IPS-18c (cell line): ENCODE measurements around the gene PCDH9.

Source experiments
- H3K4me3 ChIP-seq: 2 replicates; pipeline ENCODE4 v1.7.0; 2013; ENCODE audit warnings: low read depth, mild to moderate bottlenecking, low read length, moderate library complexity; ENCODE audit not compliant: insufficient read depth
- H3K9me3 ChIP-seq: one replicate; pipeline ENCODE4 v1.6.1; 2013; ENCODE audit warnings: mild to moderate bottlenecking, low read length, moderate library complexity; ENCODE audit not compliant: control insufficient read depth, insufficient read depth

PCDH9 gene

GRCh38 chr13:66689628-66690027 lies 540.5 kb downstream of the PCDH9 start:
- Histone ChIP-seq H3K4me3 (no peak overlapping the region), H3K9me3 (peaks cover 9% of the 10 kb centered on the region)

DNA sequence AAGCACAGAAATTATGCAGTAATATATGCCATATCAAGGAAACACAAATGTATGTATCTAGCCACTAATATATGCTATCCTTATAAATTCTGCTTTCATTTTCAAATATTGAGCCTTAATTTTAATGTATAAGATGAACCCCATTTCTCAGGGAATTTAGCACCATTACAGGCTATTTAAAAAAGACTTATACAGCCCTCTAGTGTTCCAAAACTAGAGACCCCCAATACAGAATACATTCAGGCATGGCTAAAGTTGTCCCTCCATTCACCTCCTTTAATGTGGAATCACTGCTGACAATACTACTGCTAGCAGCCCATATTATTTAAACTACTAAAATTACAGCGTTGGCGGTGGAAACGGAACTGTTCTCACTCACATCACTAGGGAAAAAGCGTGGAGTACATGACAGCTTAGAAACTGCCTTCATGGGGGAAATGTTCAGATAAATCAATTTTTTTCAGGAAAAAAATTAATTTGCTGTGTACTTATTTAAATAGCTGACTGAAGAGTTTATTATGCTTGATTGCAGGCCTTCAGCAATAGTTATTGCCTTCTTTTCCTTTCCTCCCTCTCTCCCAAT lies 541.0 kb downstream of the PCDH9 start:
- no peak overlapping the region for H3K4me3 ChIP-seq
- H3K9me3 ChIP-seq, result peaks cover 9% of the 10 kb centered on the region

DNA sequence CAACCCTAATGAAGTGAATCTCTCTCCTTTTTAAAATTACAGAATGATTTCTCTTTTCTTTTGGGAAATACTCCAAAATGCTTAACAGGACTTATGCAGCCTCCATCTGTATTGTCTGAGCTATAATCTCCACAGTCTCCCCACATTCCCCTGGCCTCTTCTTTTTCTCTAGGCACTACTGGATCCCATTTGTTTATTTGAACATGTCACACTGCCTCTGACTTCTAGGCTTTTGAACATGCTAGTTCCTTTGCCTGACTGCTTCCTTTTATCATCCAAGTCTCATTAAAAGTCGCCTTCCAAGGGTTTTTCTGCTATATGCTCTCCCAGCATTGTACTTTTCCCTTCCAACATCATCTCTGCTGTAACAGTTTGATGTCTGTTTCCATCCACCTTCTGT lies 548.7 kb downstream of the PCDH9 start:
- H3K9me3 ChIP-seq, result peaks cover 9% of the 10 kb centered on the region
- no peak overlapping the region for H3K4me3 ChIP-seq

DNA sequence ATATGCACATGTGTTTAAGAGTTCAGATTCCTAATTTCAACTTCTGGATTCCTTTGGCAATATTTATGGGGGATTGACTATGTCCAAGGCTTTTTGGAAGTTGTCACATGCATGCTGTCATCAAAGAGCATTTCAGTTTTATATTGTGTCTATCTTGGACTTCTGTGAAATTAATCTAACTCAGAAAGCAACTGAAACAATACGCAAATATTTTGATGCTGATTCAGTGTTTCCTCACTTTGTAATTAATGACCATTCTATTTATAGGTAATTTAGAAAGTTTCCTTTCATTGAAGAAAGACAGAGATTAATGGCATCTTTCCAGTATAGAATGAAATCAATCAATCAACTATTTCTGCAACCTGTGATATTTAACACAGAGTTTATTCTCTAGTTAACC lies 550.1 kb downstream of the PCDH9 start:
- Histone ChIP-seq H3K4me3 (no peak overlapping the region), H3K9me3 (peaks cover 2% of the 10 kb centered on the region)

DNA sequence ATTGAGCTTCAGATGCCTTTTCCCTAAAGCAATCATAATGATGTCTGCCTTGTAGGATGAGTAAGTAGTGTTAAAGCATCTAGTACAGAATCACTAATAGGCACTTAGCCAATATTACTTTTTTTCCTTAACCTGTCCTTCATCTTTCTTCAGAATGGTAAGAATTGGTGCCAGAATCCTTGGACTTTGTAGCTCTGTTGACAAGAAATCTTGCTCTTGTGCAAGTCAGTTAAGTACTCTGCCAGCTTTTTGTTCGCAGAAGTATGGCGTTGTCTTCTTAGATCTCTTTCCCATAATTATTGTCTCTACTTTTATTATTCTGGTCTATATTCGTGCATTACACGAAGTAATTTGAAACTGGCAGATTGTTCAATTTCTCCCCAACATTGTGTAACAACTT lies 554.5 kb downstream of the PCDH9 start:
- H3K4me3 ChIP-seq, result no peak overlapping the region
- no peaks in the 10 kb centered on the region for H3K9me3 ChIP-seq

- no peak overlapping the region for H3K4me3 ChIP-seq
- H3K9me3 ChIP-seq, result no peaks in the 10 kb centered on the region
Measured at GRCh38 chr13:66673401-66673800, 556.7 kb downstream of the PCDH9 start.

DNA sequence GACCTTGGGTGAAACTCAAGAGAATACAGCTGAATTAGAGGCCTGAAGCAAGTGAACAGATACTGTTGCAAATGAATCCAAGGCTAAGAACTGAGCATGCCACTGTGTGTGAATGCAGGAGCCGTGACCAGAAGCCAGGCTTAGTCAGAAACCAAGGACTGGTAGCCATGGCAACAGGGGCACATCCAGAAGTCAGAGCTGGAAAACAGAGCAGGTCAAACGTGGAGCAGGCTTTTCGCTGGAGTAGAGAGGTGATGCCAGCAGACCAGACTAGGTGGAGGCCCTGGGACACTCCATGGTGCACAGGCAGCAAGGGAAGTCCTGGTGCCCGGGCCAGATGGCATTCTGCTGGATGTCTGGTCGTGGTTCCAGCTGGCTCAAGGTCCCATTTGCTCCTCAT lies 564.1 kb downstream of the PCDH9 start:
- no peaks in the 10 kb centered on the region for H3K9me3 ChIP-seq
- no peak overlapping the region for H3K4me3 ChIP-seq

DNA sequence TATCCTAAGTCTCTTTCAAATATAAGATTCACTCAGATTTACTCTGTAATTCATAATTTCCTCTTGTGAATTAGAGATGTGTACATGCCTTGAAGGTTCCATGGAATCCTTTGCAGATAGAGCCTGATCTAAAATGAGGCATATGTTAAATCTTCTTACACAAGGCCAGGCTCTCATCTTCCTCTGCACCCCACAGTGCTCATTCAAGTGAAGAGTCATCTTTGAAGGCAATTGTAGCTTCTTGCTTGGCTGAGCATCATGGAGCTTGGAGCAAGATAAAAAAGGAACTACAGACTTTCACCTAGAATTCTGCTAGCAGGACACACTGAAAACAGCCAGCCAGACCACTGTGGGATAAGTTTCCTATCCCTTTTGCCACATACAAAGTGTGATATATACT lies 566.4 kb downstream of the PCDH9 start:
- Histone ChIP-seq H3K4me3 (no peak overlapping the region), H3K9me3 (no peaks in the 10 kb centered on the region)

DNA sequence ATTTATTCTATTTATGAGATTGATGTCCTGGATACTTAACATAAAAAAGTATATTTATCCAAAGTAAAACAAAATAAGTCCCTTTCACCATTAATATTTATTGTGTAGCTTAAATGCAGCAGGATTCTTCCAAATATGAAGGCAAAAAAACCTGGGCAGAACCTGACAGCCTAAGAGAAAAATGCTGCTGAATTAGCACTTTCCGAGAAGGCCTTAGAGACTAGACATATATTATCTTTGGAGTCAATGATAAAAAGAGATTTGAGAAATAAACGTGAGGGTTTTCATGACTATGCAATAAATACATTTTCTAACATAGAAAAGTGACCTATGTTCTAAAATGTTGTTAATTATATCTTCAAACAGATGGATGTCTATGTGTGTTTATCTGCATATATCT lies 566.9 kb downstream of the PCDH9 start:
- H3K9me3 ChIP-seq, result no peaks in the 10 kb centered on the region
- H3K4me3 ChIP-seq, result no peak overlapping the region

DNA sequence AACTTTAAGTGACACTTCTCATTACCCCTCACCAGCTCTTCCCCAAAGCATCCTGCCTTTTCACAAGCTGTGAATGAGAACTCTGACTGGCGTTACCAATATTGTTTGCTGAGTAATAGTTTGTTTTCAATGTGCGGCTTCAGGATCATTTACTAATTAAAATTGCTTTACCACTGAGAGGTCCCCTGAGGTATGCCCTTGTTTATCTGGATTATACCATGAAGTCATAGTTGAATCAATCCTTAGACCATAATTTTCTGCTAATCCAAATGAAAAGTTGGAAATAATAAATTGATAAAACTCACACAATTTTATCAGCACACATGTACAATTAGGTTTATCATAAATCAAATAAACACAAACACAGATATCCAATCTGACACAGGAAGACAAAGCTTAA lies 568.8 kb downstream of the PCDH9 start:
- H3K4me3 ChIP-seq, result no peak overlapping the region
- H3K9me3 ChIP-seq, result no peaks in the 10 kb centered on the region

- Histone ChIP-seq H3K9me3 (no peaks in the 10 kb centered on the region), H3K4me3 (no peak overlapping the region)
Measured at GRCh38 chr13:66660468-66660813, 569.7 kb downstream of the PCDH9 start.

- no peaks in the 10 kb centered on the region for H3K9me3 ChIP-seq
- no peak overlapping the region for H3K4me3 ChIP-seq
Measured at GRCh38 chr13:66659701-66660467, 570.3 kb downstream of the PCDH9 start.

DNA sequence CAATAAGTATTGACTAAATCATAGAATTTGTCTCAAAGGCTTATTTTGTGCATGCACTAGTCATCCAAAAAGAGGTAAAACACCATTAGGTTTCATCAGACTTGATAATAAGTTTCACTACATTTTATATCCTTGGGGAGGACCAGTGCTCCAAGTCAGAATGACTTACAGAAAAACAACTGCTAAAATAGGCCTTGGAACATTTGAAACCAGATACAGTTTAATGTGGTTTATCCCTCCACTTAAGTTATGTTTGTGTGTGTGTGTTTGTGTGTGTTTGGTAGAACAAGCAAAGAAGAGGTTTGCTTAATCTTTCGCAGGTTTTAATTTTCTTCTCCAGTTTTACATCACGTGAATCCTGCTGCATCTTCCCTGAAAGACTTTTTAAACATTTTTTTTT lies 570.9 kb downstream of the PCDH9 start:
- Histone ChIP-seq H3K9me3 (no peaks in the 10 kb centered on the region), H3K4me3 (no peak overlapping the region)

- Histone ChIP-seq H3K4me3 (no peak overlapping the region), H3K9me3 (no peaks in the 10 kb centered on the region)
Measured at GRCh38 chr13:66657165-66657881, 572.8 kb downstream of the PCDH9 start.

- Histone ChIP-seq H3K4me3 (no peak overlapping the region), H3K9me3 (no peaks in the 10 kb centered on the region)
Measured at GRCh38 chr13:66655847-66656454, 574.2 kb downstream of the PCDH9 start.

- H3K9me3 ChIP-seq, result no peaks in the 10 kb centered on the region
- H3K4me3 ChIP-seq, result no peak overlapping the region
Measured at GRCh38 chr13:66644855-66645460, 585.2 kb downstream of the PCDH9 start.

- Histone ChIP-seq H3K9me3 (no peaks in the 10 kb centered on the region), H3K4me3 (no peak overlapping the region)
Measured at GRCh38 chr13:66640231-66640630, 589.9 kb downstream of the PCDH9 start.

- Histone ChIP-seq H3K9me3 (no peaks in the 10 kb centered on the region), H3K4me3 (no peak overlapping the region)
Measured at GRCh38 chr13:66639044-66639443, 591.1 kb downstream of the PCDH9 start.
